HG03097 (cell line): ENCODE measurements around the gene KIRREL3.

Source experiments
- ATAC-seq: cut with Tn5 transposase; IDR thresholded peaks from one replicate; pipeline ENCODE4 v1.9.1; 2021; ENCODE audit not compliant: unreplicated experiment, low FRiP score

The KIRREL3 gene

GRCh38 chr11:126619516-126619915 is 381.1 kb downstream of the KIRREL3 start:
- ATAC-seq = no peak

- no peak for ATAC-seq
Observed at GRCh38 chr11:126615845-126616244, 384.7 kb downstream of the KIRREL3 start.

GRCh38 chr11:126613272-126613671 is 387.3 kb downstream of the KIRREL3 start:
- ATAC-seq = no peak

GRCh38 chr11:126612671-126613070 is 387.9 kb downstream of the KIRREL3 start:
- no peak for ATAC-seq

- no peak for ATAC-seq
Observed at GRCh38 chr11:126611438-126611837, 389.1 kb downstream of the KIRREL3 start.

- ATAC-seq = no peak
Observed at GRCh38 chr11:126608658-126609057, 391.9 kb downstream of the KIRREL3 start.

GRCh38 chr11:126607776-126608541 is 392.6 kb downstream of the KIRREL3 start:
- no peak for ATAC-seq

- ATAC-seq = no peak
Observed at GRCh38 chr11:126607374-126607773, 393.2 kb downstream of the KIRREL3 start.

- no peak for ATAC-seq
Observed at GRCh38 chr11:126606484-126606883, 394.1 kb downstream of the KIRREL3 start.

- no peak for ATAC-seq
Observed at GRCh38 chr11:126604461-126604860, 396.1 kb downstream of the KIRREL3 start.

- no peak for ATAC-seq
Observed at GRCh38 chr11:126603486-126603885, 397.1 kb downstream of the KIRREL3 start.

GRCh38 chr11:126602993-126603392 is 397.6 kb downstream of the KIRREL3 start:
- no peak for ATAC-seq

GRCh38 chr11:126602349-126602940 is 398.1 kb downstream of the KIRREL3 start:
- no peak for ATAC-seq

GRCh38 chr11:126601550-126602215 is 398.9 kb downstream of the KIRREL3 start:
- ATAC-seq = no peak

- no peak for ATAC-seq
Observed at GRCh38 chr11:126601136-126601535, 399.4 kb downstream of the KIRREL3 start.

- no peak for ATAC-seq
Observed at GRCh38 chr11:126599217-126599897, 401.2 kb downstream of the KIRREL3 start.

GRCh38 chr11:126598344-126599216 is 402.0 kb downstream of the KIRREL3 start:
- no peak for ATAC-seq

GRCh38 chr11:126597041-126597440 is 403.5 kb downstream of the KIRREL3 start:
- no peak for ATAC-seq

GRCh38 chr11:126596474-126596873 is 404.1 kb downstream of the KIRREL3 start:
- no peak for ATAC-seq

- no peak for ATAC-seq
Observed at GRCh38 chr11:126595560-126595959, 405.0 kb downstream of the KIRREL3 start.
